ENCODE measurements around the gene ELOB.

Gene ELOB

GRCh38 chr16:2777231-2777902, at the start of gene ELOB:
Gene ELOB, minus strand, starts transcription at chr16:2777280. Its CDS starts 41 bp downstream, at chr16:2777239.
- peak; percentile 91 for DNase-seq

- no peak for DNase-seq
Observed at GRCh38 chr16:2825906-2826305, 48.8 kb upstream of the ELOB start.

GRCh38 chr16:2825049-2825742, 48.1 kb upstream of the ELOB start:
- no peak for DNase-seq

- no peak for DNase-seq
Observed at GRCh38 chr16:2824626-2825025, 47.5 kb upstream of the ELOB start.

GRCh38 chr16:2822496-2822895, 45.4 kb upstream of the ELOB start:
- no peak for DNase-seq

GRCh38 chr16:2822158-2822495, 45.0 kb upstream of the ELOB start:
- no peak for DNase-seq

- no peak for DNase-seq
Observed at GRCh38 chr16:2821487-2822157, 44.5 kb upstream of the ELOB start.

GRCh38 chr16:2820836-2821486, 43.9 kb upstream of the ELOB start:
- DNase-seq, result no peak

GRCh38 chr16:2819939-2820835, 43.1 kb upstream of the ELOB start:
- DNase-seq, result no peak

GRCh38 chr16:2819179-2819938, 42.3 kb upstream of the ELOB start:
- no peak for DNase-seq

GRCh38 chr16:2818272-2818876, 41.3 kb upstream of the ELOB start:
- DNase-seq, result no peak

- DNase-seq, result peak; percentile 4
Observed at GRCh38 chr16:2817340-2818271, 40.5 kb upstream of the ELOB start.

GRCh38 chr16:2816751-2817339, 39.8 kb upstream of the ELOB start, which contains the start of gene PRSS21:
Gene PRSS21, plus strand, starts transcription at chr16:2817237. Its CDS starts 32 bp downstream, at chr16:2817269.
- DNase-seq, result peak; percentile 39

- no peak for DNase-seq
Observed at GRCh38 chr16:2815299-2815771, 38.3 kb upstream of the ELOB start.

- DNase-seq, result no peak
Observed at GRCh38 chr16:2814551-2815298, 37.6 kb upstream of the ELOB start.

- no peak for DNase-seq
Observed at GRCh38 chr16:2813771-2814221, 36.7 kb upstream of the ELOB start.

GRCh38 chr16:2811703-2812471, 34.8 kb upstream of the ELOB start:
- DNase-seq, result no peak

GRCh38 chr16:2810651-2811050, 33.6 kb upstream of the ELOB start:
- no peak for DNase-seq
